ENCODE data around the gene GPC6.

- TF ChIP-seq, protein P1, sequence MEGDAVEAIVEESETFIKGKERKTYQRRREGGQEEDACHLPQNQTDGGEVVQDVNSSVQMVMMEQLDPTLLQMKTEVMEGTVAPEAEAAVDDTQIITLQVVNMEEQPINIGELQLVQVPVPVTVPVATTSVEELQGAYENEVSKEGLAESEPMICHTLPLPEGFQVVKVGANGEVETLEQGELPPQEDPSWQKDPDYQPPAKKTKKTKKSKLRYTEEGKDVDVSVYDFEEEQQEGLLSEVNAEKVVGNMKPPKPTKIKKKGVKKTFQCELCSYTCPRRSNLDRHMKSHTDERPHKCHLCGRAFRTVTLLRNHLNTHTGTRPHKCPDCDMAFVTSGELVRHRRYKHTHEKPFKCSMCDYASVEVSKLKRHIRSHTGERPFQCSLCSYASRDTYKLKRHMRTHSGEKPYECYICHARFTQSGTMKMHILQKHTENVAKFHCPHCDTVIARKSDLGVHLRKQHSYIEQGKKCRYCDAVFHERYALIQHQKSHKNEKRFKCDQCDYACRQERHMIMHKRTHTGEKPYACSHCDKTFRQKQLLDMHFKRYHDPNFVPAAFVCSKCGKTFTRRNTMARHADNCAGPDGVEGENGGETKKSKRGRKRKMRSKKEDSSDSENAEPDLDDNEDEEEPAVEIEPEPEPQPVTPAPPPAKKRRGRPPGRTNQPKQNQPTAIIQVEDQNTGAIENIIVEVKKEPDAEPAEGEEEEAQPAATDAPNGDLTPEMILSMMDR (IDR thresholded peaks at IDR 0.05; ENCODE audit: extremely low read depth in 1 of 2, insufficient read depth in 1 of 2, low read depth in 1 of 2, low read length in 2 of 2) = no peak
- TF ChIP-seq MAX (IDR thresholded peaks at IDR 0.05; ENCODE audit: insufficient read depth, insufficient read length) (no peak), POLR2AphosphoS5 (IDR thresholded peaks at IDR 0.05; ENCODE audit: insufficient read depth, low read depth, low read length) (no peak), POLR2A (IDR thresholded peaks at IDR 0.05; ENCODE audit: low read depth, low read length) (no peak), MYC (IDR thresholded peaks at IDR 0.05; ENCODE audit: low read depth, low read length) (no peak), EZH2 (IDR thresholded peaks at IDR 0.05; ENCODE audit: borderline replicate concordance, low read depth, low read length, severe bottlenecking) (no peak), JUN (IDR thresholded peaks at IDR 0.05; ENCODE audit: borderline replicate concordance, insufficient read depth, insufficient read length, low read depth) (no peak), GATA2 (IDR thresholded peaks at IDR 0.05; ENCODE audit: insufficient read depth, insufficient read length, low read depth, low read length) (no peak)
Measured at GRCh38 chr13:93775507-93776108, 549.0 kb downstream of the GPC6 start.

Data from endothelial cell of umbilical vein (primary cell).